ENCODE results near the gene ZNF805.

DNA sequence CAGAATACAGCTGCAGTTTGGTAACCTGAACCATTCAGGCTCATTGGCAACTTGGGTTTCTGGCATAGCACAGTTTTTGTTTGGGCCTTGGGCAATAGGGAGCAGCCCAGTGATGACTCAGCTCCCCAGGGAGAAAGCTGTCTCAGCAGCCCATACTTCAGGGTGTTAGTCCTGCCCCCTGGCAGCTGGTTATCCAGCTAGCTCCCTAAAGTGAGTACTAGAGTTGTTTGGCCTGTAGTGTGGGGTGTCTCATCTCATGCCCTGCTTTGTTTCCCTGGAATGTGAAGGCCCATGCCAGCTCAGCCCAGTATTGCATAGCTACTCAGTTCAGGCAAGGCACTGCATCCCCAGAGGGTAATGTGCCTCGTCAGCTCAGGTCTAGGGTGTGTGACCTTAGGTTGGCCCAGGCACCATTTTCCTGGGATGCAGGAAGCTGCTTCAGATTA lies 61.6 kb downstream of the ZNF805 start:
- TF ChIP-seq, protein P1, sequence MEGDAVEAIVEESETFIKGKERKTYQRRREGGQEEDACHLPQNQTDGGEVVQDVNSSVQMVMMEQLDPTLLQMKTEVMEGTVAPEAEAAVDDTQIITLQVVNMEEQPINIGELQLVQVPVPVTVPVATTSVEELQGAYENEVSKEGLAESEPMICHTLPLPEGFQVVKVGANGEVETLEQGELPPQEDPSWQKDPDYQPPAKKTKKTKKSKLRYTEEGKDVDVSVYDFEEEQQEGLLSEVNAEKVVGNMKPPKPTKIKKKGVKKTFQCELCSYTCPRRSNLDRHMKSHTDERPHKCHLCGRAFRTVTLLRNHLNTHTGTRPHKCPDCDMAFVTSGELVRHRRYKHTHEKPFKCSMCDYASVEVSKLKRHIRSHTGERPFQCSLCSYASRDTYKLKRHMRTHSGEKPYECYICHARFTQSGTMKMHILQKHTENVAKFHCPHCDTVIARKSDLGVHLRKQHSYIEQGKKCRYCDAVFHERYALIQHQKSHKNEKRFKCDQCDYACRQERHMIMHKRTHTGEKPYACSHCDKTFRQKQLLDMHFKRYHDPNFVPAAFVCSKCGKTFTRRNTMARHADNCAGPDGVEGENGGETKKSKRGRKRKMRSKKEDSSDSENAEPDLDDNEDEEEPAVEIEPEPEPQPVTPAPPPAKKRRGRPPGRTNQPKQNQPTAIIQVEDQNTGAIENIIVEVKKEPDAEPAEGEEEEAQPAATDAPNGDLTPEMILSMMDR (IDR thresholded peaks at IDR 0.05), result no peak
- TF ChIP-seq POLR2A (IDR thresholded peaks at IDR 0.05), result no peak

Data from Peyer's patch (tissue), 4 donors.